ENCODE measurements around the gene ADAM12. TPM values are rescaled to one million over a fixed set of nuclear protein-coding genes. Genes with fewer than 3 reads are reported as not detected.

ADAM12 gene
- total and polyA plus RNA-seq, 2 donors (not counting 3 experiments of a cell fraction or from before 2014, with no cell fraction given), result 0.22 to 0.33 TPM

DNA sequence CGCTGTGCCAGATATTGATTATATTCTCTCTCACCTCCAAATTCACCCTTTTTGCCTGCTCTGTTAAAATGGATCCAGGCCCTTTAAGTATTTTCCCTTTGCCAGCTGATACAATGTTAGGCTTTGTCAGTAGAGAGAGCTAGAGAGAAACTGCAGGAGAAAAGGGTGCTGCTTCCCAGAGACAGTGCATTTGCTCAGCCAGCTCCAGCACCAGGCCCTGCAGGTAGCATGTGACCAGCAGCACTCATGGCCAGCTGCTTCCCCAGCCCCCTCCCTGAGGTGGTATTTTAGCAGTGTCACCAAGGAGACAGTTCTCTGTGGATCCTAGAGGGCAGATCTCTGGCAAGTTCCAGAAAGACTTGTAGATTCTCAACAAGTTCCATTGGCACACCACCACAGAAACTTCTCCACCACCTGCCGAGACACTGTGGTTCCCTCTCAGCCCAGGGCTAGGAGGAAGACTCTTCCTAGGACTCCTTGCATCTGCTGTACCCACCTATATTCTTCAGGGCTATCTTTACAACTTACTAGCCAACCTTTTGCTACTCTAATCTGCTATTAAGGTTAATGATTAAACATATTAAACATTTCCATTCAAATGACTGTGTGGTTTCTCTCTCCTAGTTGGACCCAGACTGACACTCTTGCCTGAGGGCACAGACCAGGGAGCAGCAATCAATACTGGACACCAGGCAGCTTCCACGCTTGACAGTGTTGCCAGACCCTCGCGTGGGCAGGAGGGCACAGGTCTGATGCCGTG, 35.6 kb upstream of the ADAM12 start:
- Histone ChIP-seq H3K27ac (ENCODE audit: insufficient read depth, low read depth, low read length) (no peak overlapping the region), H4K20me1 (replicated peaks; ENCODE audit: control insufficient read depth, extremely low read depth, insufficient read depth, low read length) (no peaks in the 10 kb centered on the region), H3K4me2 (ENCODE audit: insufficient read depth, low read length) (no peak overlapping the region), H3K79me2 (ENCODE audit: control insufficient read depth, insufficient read depth, low read length) (no peaks in the 10 kb centered on the region), H3K9me3 (replicated peaks; ENCODE audit: control insufficient read depth, insufficient read depth, low read length) (no peaks in the 10 kb centered on the region), H2AFZ (ENCODE audit: low read depth, low read length) (no peak overlapping the region), H3K9me1 (replicated peaks; ENCODE audit: control insufficient read depth, extremely low read depth, insufficient read depth, low read length) (no peaks in the 10 kb centered on the region), H3K4me3 (replicated peaks in 1 of 3; ENCODE audit: insufficient read depth in 1 of 3, low read depth in 1 of 3, low read length in 3 of 3) (no peak overlapping the region), H3K4me1 (ENCODE audit: control insufficient read depth, extremely low read depth, insufficient read depth, low read length) (no peaks in the 10 kb centered on the region), H3K9ac (replicated peaks; ENCODE audit: extremely low read depth, insufficient read depth, low read length) (no peak overlapping the region), H3K36me3 (ENCODE audit: control insufficient read depth in 2 of 2, extremely low read depth in 1 of 2, insufficient read depth in 2 of 2, low read length in 2 of 2) (no peaks in the 10 kb centered on the region), H3K27me3 (ENCODE audit: control insufficient read depth in 2 of 2, insufficient read depth in 2 of 2, low read length in 2 of 2) (no peaks in the 10 kb centered on the region)
- intact Hi-C loops (cut with micrococcal nuclease) (no loop called here), dilution Hi-C loops (cut with MboI; ENCODE audit: extremely low pct_ligation_motif_present, low sequenced_read_pairs) (no loop called here)
- ChIA-PET CTCF (no interaction called here), POLR2A (no interaction called here)
- no peak for TF ChIP-seq JUN (IDR thresholded peaks at IDR 0.05; ENCODE audit: borderline replicate concordance, insufficient read depth, insufficient read length, low read depth)
- TF ChIP-seq EZH2 (IDR thresholded peaks at IDR 0.05; ENCODE audit: borderline replicate concordance, low read depth, low read length, severe bottlenecking), result no peak
- no peak for TF ChIP-seq POLR2AphosphoS5 (IDR thresholded peaks at IDR 0.05; ENCODE audit: insufficient read depth, low read depth, low read length)
- no peak for TF ChIP-seq CTCF (IDR thresholded peaks at IDR 0.05; ENCODE audit: extremely low read depth in 1 of 2, insufficient read depth in 1 of 2, low read depth in 1 of 2, low read length in 2 of 2)
- TF ChIP-seq MAX (IDR thresholded peaks at IDR 0.05; ENCODE audit: insufficient read depth, insufficient read length), result no peak
- no peak for TF ChIP-seq FOS (IDR thresholded peaks at IDR 0.05; ENCODE audit: borderline replicate concordance, insufficient read depth, low read length)
- no peak for TF ChIP-seq POLR2A (IDR thresholded peaks at IDR 0.05; ENCODE audit: low read depth, low read length)
- no peak for TF ChIP-seq MYC (IDR thresholded peaks at IDR 0.05; ENCODE audit: low read depth, low read length)
- TF ChIP-seq GATA2 (IDR thresholded peaks at IDR 0.05; ENCODE audit: insufficient read depth, insufficient read length, low read depth, low read length), result no peak
- no TSS peak for BruUV-seq (replicated peaks)
- FAIRE-seq (no peak), DNase-seq (ENCODE audit: low read depth, low spot score) (no peak)
